ENCODE measurements around the gene PCDHB10. TPM values are rescaled to one million over a fixed set of nuclear protein-coding genes. Genes with fewer than 3 reads are reported as not detected.

Gene PCDHB10
- total RNA-seq, 2 donors from 2014 or later = 0.17 to 1.1 TPM

DNA sequence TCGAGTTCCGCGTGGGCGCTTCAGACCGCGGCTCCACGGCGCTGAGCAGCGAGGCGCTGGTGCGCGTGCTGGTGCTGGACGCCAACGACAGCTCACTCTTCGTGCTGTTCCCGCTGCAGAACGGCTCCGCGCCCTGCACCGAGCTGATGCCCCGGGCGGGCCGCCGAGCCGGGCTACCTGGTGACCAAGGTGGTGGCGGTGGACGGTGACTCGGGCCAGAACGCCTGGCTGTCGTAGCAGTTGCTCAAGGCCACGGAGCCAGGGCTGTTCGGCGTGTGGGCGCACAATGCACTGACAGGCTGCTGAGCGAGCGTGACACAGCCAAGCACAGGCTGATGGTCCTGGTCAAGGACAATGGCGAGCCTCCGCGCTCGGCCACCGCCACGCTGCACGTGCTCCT is 49.3 kb downstream of the PCDHB10 start:
- H3K9ac ChIP-seq (ENCODE audit: low read depth in 2 of 2, low read length in 2 of 2) = no peak overlapping the region
- TF ChIP-seq, protein P1, sequence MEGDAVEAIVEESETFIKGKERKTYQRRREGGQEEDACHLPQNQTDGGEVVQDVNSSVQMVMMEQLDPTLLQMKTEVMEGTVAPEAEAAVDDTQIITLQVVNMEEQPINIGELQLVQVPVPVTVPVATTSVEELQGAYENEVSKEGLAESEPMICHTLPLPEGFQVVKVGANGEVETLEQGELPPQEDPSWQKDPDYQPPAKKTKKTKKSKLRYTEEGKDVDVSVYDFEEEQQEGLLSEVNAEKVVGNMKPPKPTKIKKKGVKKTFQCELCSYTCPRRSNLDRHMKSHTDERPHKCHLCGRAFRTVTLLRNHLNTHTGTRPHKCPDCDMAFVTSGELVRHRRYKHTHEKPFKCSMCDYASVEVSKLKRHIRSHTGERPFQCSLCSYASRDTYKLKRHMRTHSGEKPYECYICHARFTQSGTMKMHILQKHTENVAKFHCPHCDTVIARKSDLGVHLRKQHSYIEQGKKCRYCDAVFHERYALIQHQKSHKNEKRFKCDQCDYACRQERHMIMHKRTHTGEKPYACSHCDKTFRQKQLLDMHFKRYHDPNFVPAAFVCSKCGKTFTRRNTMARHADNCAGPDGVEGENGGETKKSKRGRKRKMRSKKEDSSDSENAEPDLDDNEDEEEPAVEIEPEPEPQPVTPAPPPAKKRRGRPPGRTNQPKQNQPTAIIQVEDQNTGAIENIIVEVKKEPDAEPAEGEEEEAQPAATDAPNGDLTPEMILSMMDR (IDR thresholded peaks at IDR 0.05) = no peak
- no peaks in the 10 kb centered on the region for H3K36me3 ChIP-seq
- peaks cover 13% of the 10 kb centered on the region for H3K9me3 ChIP-seq
- H3K27ac ChIP-seq = no peak overlapping the region
- intact Hi-C loops (cut with DNase I) = no loop called here
- no peaks in the 10 kb centered on the region for H3K4me1 ChIP-seq
- no peak for DNase-seq
- no peak overlapping the region for H3K4me3 ChIP-seq
- no peaks in the 10 kb centered on the region for H3K27me3 ChIP-seq

Other genes with a start within 250 kb of the PCDHB10 start
- gene PCDHAC2, start 225.9 kb upstream of the PCDHB10 start, total RNA-seq = under 1 TPM; 0.05 to 0.32 TPM
- gene PCDHB1, start 141.0 kb upstream of the PCDHB10 start, total RNA-seq = not detected
- 1 to 10 TPM in 1 of 2 donors, under 1 TPM in 1; 0.40 to 1.6 TPM for gene PCDHB2, start 97.7 kb upstream of the PCDHB10 start, total RNA-seq
- gene PCDHB3, start 91.9 kb upstream of the PCDHB10 start, total RNA-seq = 1 to 10 TPM in 1 of 2 donors, under 1 TPM in 1; 0.40 to 1.5 TPM
- under 1 TPM; 0.17 to 0.96 TPM for gene PCDHB4, start 70.5 kb upstream of the PCDHB10 start, total RNA-seq
- gene PCDHB5, start 57.1 kb upstream of the PCDHB10 start, total RNA-seq = under 1 TPM; 0.10 to 0.66 TPM
- under 1 TPM; 0.11 to 0.15 TPM for gene PCDHB6, start 42.3 kb upstream of the PCDHB10 start, total RNA-seq
- gene PCDHB7, start 19.7 kb upstream of the PCDHB10 start, total RNA-seq = under 1 TPM; 0.15 to 0.40 TPM
- under 1 TPM; 0.25 to 0.40 TPM for gene PCDHB8, start 14.6 kb upstream of the PCDHB10 start, total RNA-seq
- gene PCDHB16, start 10.0 kb upstream of the PCDHB10 start, total RNA-seq = under 1 TPM; 0.17 to 0.53 TPM
- under 1 TPM; 0.47 to 0.53 TPM for gene PCDHB9, start 5.2 kb upstream of the PCDHB10 start, total RNA-seq
- gene PCDHB11, start 7.3 kb downstream of the PCDHB10 start, total RNA-seq = 1 to 10 TPM in 1 of 2 donors, under 1 TPM in 1; 0.59 to 2.2 TPM
- under 1 TPM; 0.40 to 0.56 TPM for gene PCDHB12, start 16.4 kb downstream of the PCDHB10 start, total RNA-seq
- 1 to 10 TPM in 1 of 2 donors, under 1 TPM in 1; 0.40 to 1.3 TPM for gene PCDHB13, start 21.6 kb downstream of the PCDHB10 start, total RNA-seq
- 1 to 10 TPM in 1 of 2 donors, under 1 TPM in 1; 0.62 to 1.8 TPM for gene PCDHB14, start 31.0 kb downstream of the PCDHB10 start, total RNA-seq
- 1 to 10 TPM in 1 of 2 donors, under 1 TPM in 1; 0.27 to 1.8 TPM for gene PCDHB15, start 53.0 kb downstream of the PCDHB10 start, total RNA-seq
- gene SLC25A2, start 111.7 kb downstream of the PCDHB10 start, total RNA-seq = 1 to 10 TPM in 1 of 2 donors, under 1 TPM in 1; 0.21 to 1.1 TPM
- gene TAF7, start 128.4 kb downstream of the PCDHB10 start, total RNA-seq = 10 to 100 TPM; 49.3 to 70.2 TPM
- under 1 TPM; 0.10 to 0.37 TPM for gene PCDHGA1, start 138.2 kb downstream of the PCDHB10 start, total RNA-seq
- under 1 TPM; 0.22 to 0.50 TPM for gene PCDHGA2, start 146.4 kb downstream of the PCDHB10 start, total RNA-seq
- under 1 TPM; 0.10 to 0.21 TPM for gene PCDHGA3, start 151.5 kb downstream of the PCDHB10 start, total RNA-seq
- 1 to 10 TPM in 1 of 2 donors, under 1 TPM in 1; 0.15 to 1.7 TPM for gene PCDHGB1, start 157.7 kb downstream of the PCDHB10 start, total RNA-seq
- 1 to 10 TPM in 1 of 2 donors, under 1 TPM in 1; 0.20 to 1.4 TPM for gene PCDHGA4, start 162.7 kb downstream of the PCDHB10 start, total RNA-seq
- gene PCDHGB2, start 167.6 kb downstream of the PCDHB10 start, total RNA-seq = 1 to 10 TPM in 1 of 2 donors, under 1 TPM in 1; 0.47 to 1.8 TPM
- gene PCDHGA5, start 171.8 kb downstream of the PCDHB10 start, total RNA-seq = 1 to 10 TPM in 1 of 2 donors, under 1 TPM in 1; 0.52 to 1.1 TPM
- 1 to 10 TPM in 1 of 2 donors, under 1 TPM in 1; 0.57 to 1.1 TPM for gene PCDHGB3, start 177.9 kb downstream of the PCDHB10 start, total RNA-seq
- 1 to 10 TPM in 1 of 2 donors, under 1 TPM in 1; 0.82 to 1.5 TPM for gene PCDHGA6, start 181.5 kb downstream of the PCDHB10 start, total RNA-seq
- 1 to 10 TPM in 1 of 2 donors, under 1 TPM in 1; 0.59 to 1.0 TPM for gene PCDHGA7, start 190.4 kb downstream of the PCDHB10 start, total RNA-seq
- gene PCDHGB4, start 195.3 kb downstream of the PCDHB10 start, total RNA-seq = under 1 TPM; 0.69 to 0.96 TPM
- gene PCDHGA8, start 200.3 kb downstream of the PCDHB10 start, total RNA-seq = under 1 TPM; 0.17 to 0.48 TPM
- 1 to 10 TPM; 2.1 to 3.1 TPM for gene PCDHGB5, start 205.6 kb downstream of the PCDHB10 start, total RNA-seq
- 1 to 10 TPM; 1.1 to 2.2 TPM for gene PCDHGA9, start 210.4 kb downstream of the PCDHB10 start, total RNA-seq
- 1 to 10 TPM; 1.0 to 1.8 TPM for gene PCDHGB6, start 215.7 kb downstream of the PCDHB10 start, total RNA-seq
- 1 to 10 TPM; 2.7 to 4.7 TPM for gene PCDHGA10, start 220.6 kb downstream of the PCDHB10 start, total RNA-seq
- 1 to 10 TPM; 2.5 to 3.3 TPM for gene PCDHGB7, start 225.3 kb downstream of the PCDHB10 start, total RNA-seq
- 1 to 10 TPM; 1.3 to 1.6 TPM for gene PCDHGA11, start 228.7 kb downstream of the PCDHB10 start, total RNA-seq
- 1 to 10 TPM; 1.0 to 1.5 TPM for gene PCDHGA12, start 238.2 kb downstream of the PCDHB10 start, total RNA-seq